T-helper 1 cell treated with Interleukin-12 subunit alpha and Interleukin-12 subunit beta and Interleukin-4 antibody, amounts not matched to agents 30 μg/mL and 1 μg/mL, for 36 hours (primary cell): Measurements from ENCODE around the gene ALS2CL.

Source experiments
- H3K27ac Mint-ChIP-seq: one replicate; pipeline ENCODE4 v1.8.0; 2021; ENCODE audit warnings: mild to moderate bottlenecking, mixed read lengths
- H3K27me3 Mint-ChIP-seq: one replicate; pipeline ENCODE4 v1.8.0; 2021; ENCODE audit warnings: low read depth, mixed read lengths
- H3K36me3 Mint-ChIP-seq: one replicate; pipeline ENCODE4 v1.8.0; 2021; ENCODE audit warnings: low read depth, mixed read lengths
- H3K4me1 Mint-ChIP-seq: one replicate; pipeline ENCODE4 v1.8.0; 2021; ENCODE audit warnings: low read depth, mixed read lengths
- H3K4me3 Mint-ChIP-seq: one replicate; pipeline ENCODE4 v1.8.0; 2021; ENCODE audit warnings: mild to moderate bottlenecking, moderate library complexity, mixed read lengths
- H3K9me3 Mint-ChIP-seq: one replicate; pipeline ENCODE4 v1.8.0; 2021; ENCODE audit warnings: mixed read lengths

ALS2CL gene

GRCh38 chr3:46634856-46635255, 58.6 kb downstream of the ALS2CL start:
- Mint-ChIP-seq H3K27me3 (peaks cover 3% of the 10 kb centered on the region), H3K4me1 (peaks cover 12% of the 10 kb centered on the region), H3K27ac (no peak overlapping the region), H3K9me3 (no peaks in the 10 kb centered on the region), H3K36me3 (no peaks in the 10 kb centered on the region), H3K4me3 (no peak overlapping the region)

- peaks cover 19% of the 10 kb centered on the region for H3K4me1 Mint-ChIP-seq
- H3K4me3 Mint-ChIP-seq, result no peak overlapping the region
- no peaks in the 10 kb centered on the region for H3K9me3 Mint-ChIP-seq
- peaks cover 3% of the 10 kb centered on the region for H3K27me3 Mint-ChIP-seq
- H3K36me3 Mint-ChIP-seq, result no peaks in the 10 kb centered on the region
- H3K27ac Mint-ChIP-seq, result no peak overlapping the region
These were observed 60.7 kb downstream of the ALS2CL start for GRCh38 chr3:46632792-46633191.

- Mint-ChIP-seq H3K9me3 (no peaks in the 10 kb centered on the region), H3K27me3 (peaks cover 1% of the 10 kb centered on the region), H3K4me1 (peaks cover 18% of the 10 kb centered on the region), H3K36me3 (no peaks in the 10 kb centered on the region), H3K4me3 (peak overlapping the region; percentile 51), H3K27ac (no peak overlapping the region)
These were observed 63.6 kb downstream of the ALS2CL start for GRCh38 chr3:46629551-46630517.

- Mint-ChIP-seq H3K4me1 (peaks cover 11% of the 10 kb centered on the region), H3K9me3 (no peaks in the 10 kb centered on the region), H3K36me3 (no peaks in the 10 kb centered on the region), H3K27me3 (peaks cover 1% of the 10 kb centered on the region), H3K27ac (no peak overlapping the region), H3K4me3 (peak overlapping the region; percentile 51)
These were observed 64.5 kb downstream of the ALS2CL start for GRCh38 chr3:46628901-46629369.

- Mint-ChIP-seq H3K4me1 (peaks cover 11% of the 10 kb centered on the region), H3K27ac (no peak overlapping the region), H3K27me3 (peaks cover 8% of the 10 kb centered on the region), H3K4me3 (no peak overlapping the region), H3K9me3 (no peaks in the 10 kb centered on the region), H3K36me3 (no peaks in the 10 kb centered on the region)
These were observed 66.4 kb downstream of the ALS2CL start for GRCh38 chr3:46627078-46627477.

GRCh38 chr3:46626039-46626438, 67.4 kb downstream of the ALS2CL start:
- Mint-ChIP-seq H3K27me3 (peaks cover 18% of the 10 kb centered on the region), H3K4me3 (no peak overlapping the region), H3K27ac (no peak overlapping the region), H3K4me1 (peaks cover 11% of the 10 kb centered on the region), H3K36me3 (no peaks in the 10 kb centered on the region), H3K9me3 (no peaks in the 10 kb centered on the region)

GRCh38 chr3:46624975-46625490, 68.4 kb downstream of the ALS2CL start:
- Mint-ChIP-seq H3K27me3 (peaks cover 28% of the 10 kb centered on the region), H3K27ac (no peak overlapping the region), H3K9me3 (no peaks in the 10 kb centered on the region), H3K36me3 (no peaks in the 10 kb centered on the region), H3K4me3 (no peak overlapping the region), H3K4me1 (peaks cover 9% of the 10 kb centered on the region)

- H3K27ac Mint-ChIP-seq, result no peak overlapping the region
- H3K4me1 Mint-ChIP-seq, result peaks cover 5% of the 10 kb centered on the region
- H3K27me3 Mint-ChIP-seq, result peaks cover 31% of the 10 kb centered on the region
- no peaks in the 10 kb centered on the region for H3K36me3 Mint-ChIP-seq
- no peak overlapping the region for H3K4me3 Mint-ChIP-seq
- H3K9me3 Mint-ChIP-seq, result no peaks in the 10 kb centered on the region
These were observed 68.9 kb downstream of the ALS2CL start for GRCh38 chr3:46624533-46624932.

GRCh38 chr3:46619845-46620778, 73.4 kb downstream of the ALS2CL start:
- no peaks in the 10 kb centered on the region for H3K4me1 Mint-ChIP-seq
- H3K9me3 Mint-ChIP-seq, result no peaks in the 10 kb centered on the region
- H3K27ac Mint-ChIP-seq, result no peak overlapping the region
- H3K4me3 Mint-ChIP-seq, result no peak overlapping the region
- no peaks in the 10 kb centered on the region for H3K36me3 Mint-ChIP-seq
- peaks cover 56% of the 10 kb centered on the region for H3K27me3 Mint-ChIP-seq
